Measurements from ENCODE around the gene MYH13.
"Not testable (repeated sequence)": the region's sequence is repeated elsewhere in the genome, so short reads cannot be mapped to it uniquely, and the experiment has no call there.

The MYH13 gene

GRCh38 chr17:10295728-10296343 lies 77.0 kb downstream of the MYH13 start:
- peak; percentile 58 for DNase-seq

GRCh38 chr17:10294180-10294579 lies 78.6 kb downstream of the MYH13 start:
- no peak for DNase-seq

- no peak for DNase-seq
These were observed 80.5 kb downstream of the MYH13 start for GRCh38 chr17:10292057-10292937.

GRCh38 chr17:10291576-10291975 lies 81.2 kb downstream of the MYH13 start:
- not testable (repeated sequence) for DNase-seq

- DNase-seq = no peak
These were observed 82.8 kb downstream of the MYH13 start for GRCh38 chr17:10290041-10290440.

- no peak for DNase-seq
These were observed 86.5 kb downstream of the MYH13 start for GRCh38 chr17:10286324-10286723.

- DNase-seq = no peak
These were observed 86.9 kb downstream of the MYH13 start for GRCh38 chr17:10285896-10286295.

- no peak for DNase-seq
These were observed 92.7 kb downstream of the MYH13 start for GRCh38 chr17:10280068-10280467.

GRCh38 chr17:10278218-10278617 lies 94.6 kb downstream of the MYH13 start:
- no peak for DNase-seq

GRCh38 chr17:10276436-10276835 lies 96.4 kb downstream of the MYH13 start:
- no peak for DNase-seq

- no peak for DNase-seq
These were observed 97.4 kb downstream of the MYH13 start for GRCh38 chr17:10275418-10275817.

GRCh38 chr17:10271106-10271562 lies 101.7 kb downstream of the MYH13 start:
- no peak for DNase-seq

GRCh38 chr17:10270258-10270657 lies 102.5 kb downstream of the MYH13 start:
- DNase-seq = no peak

GRCh38 chr17:10268005-10268404 lies 104.8 kb downstream of the MYH13 start:
- DNase-seq = no peak

GRCh38 chr17:10266296-10266876 lies 106.4 kb downstream of the MYH13 start:
- no peak for DNase-seq

- no peak for DNase-seq
These were observed 107.6 kb downstream of the MYH13 start for GRCh38 chr17:10265100-10265810.

- DNase-seq = no peak
These were observed 108.8 kb downstream of the MYH13 start for GRCh38 chr17:10264051-10264450.

- no peak for DNase-seq
These were observed 110.4 kb downstream of the MYH13 start for GRCh38 chr17:10262451-10262850.

GRCh38 chr17:10261098-10261497 lies 111.7 kb downstream of the MYH13 start:
- DNase-seq = no peak

GRCh38 chr17:10251212-10251948 lies 121.4 kb downstream of the MYH13 start:
- DNase-seq = no peak

All from right forelimb (tissue), 1 donor.